Choroid plexus epithelial cell (primary cell): ENCODE measurements around the gene SMG6.

Source experiments
- DNase-seq: peaks from one replicate; pipeline ENCODE4 v3.0.0-alpha.2; 2010; ENCODE audit warnings: low read depth
- H3K4me3 ChIP-seq: 2 replicates; pipeline ENCODE4 v1.5.1; 2011; ENCODE audit warnings: low read depth, mild to moderate bottlenecking, control low read depth, low read length, moderate library complexity
- CTCF ChIP-seq: conservative IDR thresholded peaks from 2 replicates; pipeline ENCODE4 v1.5.1; 2011; ENCODE audit warnings: low read depth, mild to moderate bottlenecking, control low read depth, inconsistent platforms, low read length, moderate library complexity

Gene SMG6

GRCh38 chr17:2105663-2106062, 197.9 kb downstream of the SMG6 start:
- H3K4me3 ChIP-seq = no peak overlapping the region
- TF ChIP-seq CTCF = no peak
- DNase-seq = no peak

- no peak for TF ChIP-seq CTCF
- H3K4me3 ChIP-seq = no peak overlapping the region
- peak; percentile 79 for DNase-seq
These were observed 200.4 kb downstream of the SMG6 start for GRCh38 chr17:2102931-2103809.

GRCh38 chr17:2101448-2102257, 201.9 kb downstream of the SMG6 start:
- no peak overlapping the region for H3K4me3 ChIP-seq
- TF ChIP-seq CTCF = no peak
- peak; percentile 39 for DNase-seq

GRCh38 chr17:2095536-2095910, 208.1 kb downstream of the SMG6 start:
- no peak for DNase-seq
- TF ChIP-seq CTCF = no peak
- no peak overlapping the region for H3K4me3 ChIP-seq

- TF ChIP-seq CTCF = peak; percentile 97
- DNase-seq = peak; percentile 92
- H3K4me3 ChIP-seq = no peak overlapping the region
These were observed 208.6 kb downstream of the SMG6 start for GRCh38 chr17:2094891-2095535.

- DNase-seq = no peak
- no peak overlapping the region for H3K4me3 ChIP-seq
- TF ChIP-seq CTCF = no peak
These were observed 210.2 kb downstream of the SMG6 start for GRCh38 chr17:2093349-2093748.
